ENCODE data around the gene DIS3L2.

GRCh38 chr2:232328032-232328422, 366.5 kb downstream of the DIS3L2 start:
- TF ChIP-seq CTCF (IDR thresholded peaks at IDR 0.05), result no peak
- no peak for TF ChIP-seq POLR2AphosphoS5 (IDR thresholded peaks at IDR 0.05)
- no peak for TF ChIP-seq EP300 (IDR thresholded peaks at IDR 0.05)
